ENCODE results near the gene GPR146.

GRCh38 chr7:1070544-1071011 is 26.2 kb downstream of the GPR146 start:
- no peak for TF ChIP-seq GATA2 (IDR thresholded peaks at IDR 0.05; ENCODE audit: low read depth, low read length)
- no peak for TF ChIP-seq GATA3 (IDR thresholded peaks at IDR 0.05; ENCODE audit: low read depth, low read length)

All from SH-SY5Y (cell line).